Kidney capillary endothelial cell (primary cell): ENCODE measurements around the gene TASOR.
A peak's percentile ranks its signal among the peaks of the same experiment; 100 is the strongest.

Source experiments
- DNase-seq: peaks from one replicate; pipeline ENCODE4 v3.0.0-alpha.2; 2018; ENCODE audit warnings: low spot score

The TASOR gene

GRCh38 chr3:56682462-56683121, 473 bp downstream of the TASOR start:
- peak; percentile 67 for DNase-seq

DNA sequence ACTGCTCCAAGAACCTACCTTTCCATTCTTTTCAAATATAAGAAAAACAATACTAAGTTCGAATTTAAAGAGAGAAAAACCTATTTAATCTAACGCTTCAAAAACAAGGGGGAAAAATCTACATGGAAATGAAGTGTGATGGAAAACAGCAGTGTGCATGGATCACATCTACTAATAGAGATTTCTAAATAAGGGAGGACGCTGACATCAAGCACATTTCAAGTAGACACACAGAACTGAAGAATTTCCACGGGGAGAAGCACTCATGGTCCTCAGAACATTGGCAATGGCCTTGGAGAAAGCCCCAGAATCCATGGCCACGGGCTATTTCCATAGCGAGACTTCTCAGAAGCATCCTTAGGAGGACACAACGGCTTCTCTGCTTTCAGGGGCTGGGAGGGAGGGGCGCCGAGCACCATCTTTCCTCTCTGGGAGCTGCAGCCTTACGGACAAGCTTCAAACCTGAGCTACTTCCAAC, 1.0 kb downstream of the TASOR start:
- no peak for DNase-seq

- DNase-seq = no peak
These were observed 2.9 kb downstream of the TASOR start for GRCh38 chr3:56680054-56680580.

- no peak for DNase-seq
These were observed 5.8 kb downstream of the TASOR start for GRCh38 chr3:56677286-56677685.

DNA sequence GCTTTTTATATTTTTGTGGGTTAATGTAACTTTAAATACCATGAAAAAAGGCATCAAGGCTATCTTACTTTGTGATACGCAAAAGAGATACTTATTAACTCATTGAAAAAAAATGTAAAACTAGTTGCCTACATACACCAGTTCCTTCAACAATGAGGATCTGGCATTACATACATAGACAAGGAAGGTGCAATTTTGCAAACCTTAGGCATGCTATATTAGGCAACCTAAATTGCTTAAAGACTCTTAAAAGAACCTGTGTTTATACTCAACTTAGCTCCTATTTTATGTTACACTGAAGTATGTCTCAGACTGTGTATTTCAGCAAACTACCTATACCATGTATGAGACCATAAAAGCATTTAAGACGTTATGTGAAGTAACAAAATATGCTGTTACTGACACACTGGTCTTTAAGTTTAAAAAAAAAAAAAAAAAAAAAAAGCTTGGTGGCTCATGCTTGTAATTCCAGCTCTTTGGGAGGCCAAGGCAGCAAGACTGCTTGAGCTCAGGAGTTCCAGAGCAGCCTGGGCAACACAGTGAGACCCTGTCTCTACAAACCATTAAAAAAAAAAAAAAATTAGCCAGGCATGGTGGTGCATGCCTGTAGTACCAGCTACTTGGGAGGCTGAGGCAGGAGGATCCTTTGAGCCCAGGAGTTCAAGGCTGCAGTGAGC, 9.1 kb downstream of the TASOR start:
- DNase-seq = no peak

DNA sequence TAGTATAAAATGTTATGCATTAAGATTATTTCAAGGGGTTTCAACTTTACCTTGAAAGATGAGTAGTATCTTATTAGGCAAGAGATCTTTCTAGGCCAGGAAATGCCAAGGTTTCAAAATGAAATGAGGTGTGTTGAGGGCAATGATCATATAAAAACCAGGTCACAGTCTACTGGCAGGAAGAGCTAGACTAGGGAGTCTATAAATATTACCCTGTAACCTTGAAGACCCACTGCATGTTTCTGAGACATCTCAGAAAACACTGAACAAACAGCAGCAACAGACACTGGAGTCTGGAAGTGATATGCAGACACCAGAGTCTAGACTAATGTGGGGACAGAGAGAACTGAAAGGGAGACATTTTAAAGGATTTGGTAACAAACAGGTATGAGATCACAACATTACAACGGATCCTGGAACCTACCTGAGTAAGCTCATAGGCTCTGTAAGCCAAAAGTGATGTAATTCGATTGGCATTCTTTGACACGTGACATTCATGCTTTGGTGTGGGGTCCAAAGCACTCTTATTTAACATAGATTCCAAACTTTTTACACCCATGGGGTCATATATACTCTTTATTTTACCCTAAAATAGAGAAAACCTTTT, 15.0 kb downstream of the TASOR start:
- no peak for DNase-seq

- DNase-seq = no peak
These were observed 18.2 kb downstream of the TASOR start for GRCh38 chr3:56664823-56665222.

- no peak for DNase-seq
These were observed 27.4 kb downstream of the TASOR start for GRCh38 chr3:56655709-56656108.

DNA sequence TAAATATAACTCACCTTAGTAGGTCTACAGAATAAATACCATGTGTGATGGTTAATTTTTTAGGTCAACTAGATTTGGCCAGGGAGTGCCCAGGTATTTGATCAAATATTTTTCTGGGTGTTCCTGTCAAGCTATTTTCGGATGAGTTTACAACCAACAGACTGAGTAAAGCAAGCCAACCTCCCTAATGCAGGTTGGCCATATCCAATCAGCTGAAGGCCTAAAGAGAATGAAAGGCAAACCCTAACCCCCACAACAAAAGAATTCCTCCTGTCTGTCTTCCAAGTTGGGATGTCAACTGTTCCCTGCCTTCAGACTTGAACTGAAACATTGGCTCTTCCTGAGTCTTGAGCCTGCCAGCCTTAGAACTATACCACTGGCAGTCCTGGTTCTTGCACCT, 28.6 kb downstream of the TASOR start:
- no peak for DNase-seq

GRCh38 chr3:56645407-56645806, 37.7 kb downstream of the TASOR start:
- no peak for DNase-seq

DNA sequence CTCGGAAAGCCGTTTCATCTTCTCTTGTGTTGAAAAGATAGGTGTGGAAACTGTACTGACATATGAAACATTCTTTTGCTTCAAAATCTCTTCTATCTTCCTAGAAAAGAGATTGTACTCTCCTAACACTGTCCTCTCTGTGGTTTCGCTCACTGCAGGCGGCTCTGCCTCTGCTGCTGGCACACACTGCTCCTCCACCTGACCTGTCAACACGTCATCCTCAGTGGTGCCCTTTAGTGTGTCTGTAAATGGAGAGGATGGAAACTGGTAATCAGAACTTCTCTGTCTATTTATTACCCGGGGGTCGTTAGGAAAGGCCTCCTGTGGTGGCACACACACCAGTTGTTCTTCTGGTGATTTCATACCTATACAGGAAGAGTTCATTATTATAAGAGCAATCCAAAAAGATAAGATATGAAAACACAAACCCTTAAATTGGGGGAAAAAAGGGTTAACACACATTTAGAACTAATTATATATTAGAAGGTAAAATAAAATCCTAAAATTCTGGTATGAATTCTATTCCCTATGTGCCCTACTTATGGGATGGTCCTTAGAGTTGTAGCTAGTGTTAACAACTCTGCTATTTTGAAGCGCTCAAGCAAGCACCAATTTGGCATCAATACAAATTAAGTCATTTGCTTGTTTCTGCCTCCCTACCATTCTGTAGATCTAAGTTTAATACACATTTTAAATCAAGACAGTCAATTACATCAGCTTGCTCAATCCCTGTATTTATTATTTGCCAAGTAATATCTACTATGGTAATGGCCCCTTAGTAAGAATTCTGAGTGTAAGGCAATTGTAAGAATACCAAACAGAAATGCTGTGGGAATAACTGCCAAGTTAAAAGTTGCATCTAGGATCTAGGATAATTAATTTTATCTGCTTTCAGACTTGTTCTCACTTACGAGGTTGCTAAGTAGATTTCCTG, 49.2 kb downstream of the TASOR start:
- no peak for DNase-seq
